HCT116 (cell line): Measurements from ENCODE around the gene EIF4E1B. TPM values are rescaled to one million over a fixed set of nuclear protein-coding genes. Genes with fewer than 3 reads are reported as not detected.

Experiments used
- ATAC-seq: fragments of 200-7000 bp; cut with Tn5 transposase; 2 replicates; pipeline ENCODE4 v1.9.1; 2020; ENCODE audit warnings: mild to moderate bottlenecking, moderate library complexity
- BruUV-seq: library from RNA; stranded (reverse); fragments of 400-500 nt; replicated peaks from 2 replicates; lab custom pipeline; 2021; lab: Mats Ljungman, UMichigan
- CTCF ChIA-PET: fragments of 300-600 bp; sonication (Branson Sonifier 250); formaldehyde crosslinking; loops from one replicate; lab custom pipeline; 2021; ENCODE audit warnings: antibody characterized with exemption; lab: Charles Lee
- POLR2A ChIA-PET: fragments of 300-600, 350-600 bp; sonication (Branson Sonifier 250); formaldehyde crosslinking; loops from one replicate; lab custom pipeline; 2021; ENCODE audit warnings: antibody characterized with exemption; lab: Charles Lee
- RAD21 ChIA-PET, 2 experiments: fragments of 300-600 bp; sonication (Branson Sonifier 250); formaldehyde crosslinking; loops; one replicate each; lab custom pipeline; 2023; ENCODE audit warnings: low total read pairs in 2 of 2; ENCODE audit not compliant: uncharacterized antibody in 2 of 2, unreplicated experiment in 2 of 2, low non-redundant PET in 1 of 2; lab: Charles Lee
- DNase-seq: peaks from one replicate; pipeline ENCODE4 v3.0.0-alpha.2; 2010; ENCODE audit warnings: low read depth, low spot score
- H2AFZ ChIP-seq: fragments of 200-600 bp; shearing (Covaris generic), sonication (generic); 2 replicates; pipeline ENCODE4 v1.6.1; 2017; ENCODE audit warnings: low read depth, mixed run types, mixed read lengths, antibody characterized with exemption, low read length; ENCODE audit not compliant: poor library complexity, severe bottlenecking
- H3K27ac ChIP-seq: 2 replicates; pipeline ENCODE4 v1.5.1; 2012; ENCODE audit warnings: low read depth, low read length
- H3K27me3 ChIP-seq: fragments of 200-600 bp; sonication (generic); 2 replicates; pipeline ENCODE4 v1.6.1; 2016; ENCODE audit warnings: mixed run types, low read length, mixed read lengths; ENCODE audit not compliant: insufficient read depth
- H3K36me3 ChIP-seq, 2 experiments: fragments of 200-500 bp in 1 of 2; fragments of 200-600 bp in 1 of 2; sonication (Bioruptor generic) in 1 of 2; sonication (generic) in 1 of 2; 2 replicates each; pipeline versions ENCODE4 v1.5.1 to v1.6.1; 2014 to 2016; ENCODE audit warnings: low read length in 2 of 2, inconsistent platforms in 1 of 2, mixed read lengths in 1 of 2, mixed run types in 1 of 2; ENCODE audit not compliant: insufficient read depth in 2 of 2, control insufficient read depth in 1 of 2
- H3K4me1 ChIP-seq, 2 experiments: fragments of 200-600 bp in 1 of 2; sonication (generic) in 1 of 2; 2 replicates each; pipeline versions ENCODE4 v1.5.1 to v1.6.1; 2012 to 2017; ENCODE audit warnings: low read length in 2 of 2, inconsistent platforms in 1 of 2, mild to moderate bottlenecking in 1 of 2, mixed read lengths in 1 of 2, mixed run types in 1 of 2, moderate library complexity in 1 of 2; ENCODE audit not compliant: insufficient read depth in 2 of 2, control insufficient read depth in 1 of 2
- H3K4me2 ChIP-seq: fragments of 200-600 bp; sonication (generic); 2 replicates; pipeline ENCODE4 v1.6.1; 2017; ENCODE audit warnings: mixed run types, low read length, mixed read lengths
- H3K4me3 ChIP-seq, 2 experiments: fragments of 200-600 bp in 1 of 2; sonication (generic) in 1 of 2; replicated peaks in 1 of 2; 2 replicates each; pipeline ENCODE4 v1.5.1; 2011 to 2016; ENCODE audit warnings: low read length in 2 of 2, control low read depth in 1 of 2, low read depth in 1 of 2, mild to moderate bottlenecking in 1 of 2, mixed read lengths in 1 of 2, mixed run types in 1 of 2
- H3K79me2 ChIP-seq: fragments of 200-600 bp; sonication (generic); 2 replicates; pipeline ENCODE4 v1.6.1; 2017; ENCODE audit warnings: mild to moderate bottlenecking, mixed run types, low read length, moderate library complexity, mixed read lengths; ENCODE audit not compliant: insufficient read depth
- H3K9ac ChIP-seq: fragments of 200-600 bp; sonication (generic); 2 replicates; pipeline ENCODE4 v1.6.1; 2016; ENCODE audit warnings: low read length, mixed read lengths
- H3K9me2 ChIP-seq: fragments of 200-600 bp; sonication (generic), shearing (Covaris generic); 2 replicates; pipeline ENCODE4 v1.6.1; 2017; ENCODE audit warnings: mixed run types, mild to moderate bottlenecking, moderate library complexity; ENCODE audit not compliant: insufficient read depth
- H3K9me3 ChIP-seq, 2 experiments: fragments of 200-500 bp in 1 of 2; fragments of 200-600 bp in 1 of 2; sonication (Bioruptor generic) in 1 of 2; sonication (generic) in 1 of 2; 2 replicates each; pipeline ENCODE4 v1.6.1; 2014 to 2017; ENCODE audit warnings: low read length in 2 of 2, mixed read lengths in 2 of 2, inconsistent platforms in 1 of 2, low read depth in 1 of 2, mild to moderate bottlenecking in 1 of 2, mixed run types in 1 of 2, moderate library complexity in 1 of 2; ENCODE audit not compliant: control insufficient read depth in 1 of 2, insufficient read depth in 1 of 2
- H4K20me1 ChIP-seq: fragments of 200-600 bp; sonication (generic), shearing (Covaris generic); 2 replicates; pipeline ENCODE4 v1.6.1; 2017; ENCODE audit warnings: mixed run types, mild to moderate bottlenecking, moderate library complexity; ENCODE audit not compliant: insufficient read depth
- ATF3 ChIP-seq: IDR thresholded peaks from 2 replicates; pipeline ENCODE4 v1.6.1; 2012
- CBX3 ChIP-seq: IDR thresholded peaks from 2 replicates; pipeline ENCODE4 v1.6.1; 2012; ENCODE audit warnings: low read depth
- EGR1 ChIP-seq: IDR thresholded peaks from 2 replicates; pipeline ENCODE4 v1.6.1; 2012; ENCODE audit warnings: low read depth
- EZH2 ChIP-seq: fragments of 200-600 bp; sonication (generic); IDR thresholded peaks from 2 replicates; pipeline ENCODE4 v1.6.1; 2017; ENCODE audit warnings: antibody characterized with exemption, mixed run types
- FOSL1 ChIP-seq: IDR thresholded peaks from 2 replicates; pipeline ENCODE4 v1.6.1; 2012; ENCODE audit warnings: low read depth
- POLR2A ChIP-seq: IDR thresholded peaks from 2 replicates; pipeline ENCODE4 v1.7.0; 2011; ENCODE audit warnings: borderline replicate concordance; ENCODE audit not compliant: insufficient read depth, insufficient read length; ENCODE audit errors: extremely low read depth
- POLR2AphosphoS5 ChIP-seq: IDR thresholded peaks from 2 replicates; pipeline ENCODE4 v1.6.1; 2011; ENCODE audit warnings: mild to moderate bottlenecking, low read depth, low read length, moderate library complexity
- REST ChIP-seq: IDR thresholded peaks from 2 replicates; pipeline ENCODE4 v1.6.1; 2012; ENCODE audit warnings: low read depth
- TCF7L2 ChIP-seq: IDR thresholded peaks from 2 replicates; pipeline ENCODE4 v1.7.0; 2011; ENCODE audit warnings: borderline replicate concordance, inconsistent platforms; ENCODE audit not compliant: insufficient read depth, insufficient read length; ENCODE audit errors: extremely low read depth
- YY1 ChIP-seq: IDR thresholded peaks from 2 replicates; pipeline ENCODE4 v1.6.1; 2011; ENCODE audit warnings: low read length, low read depth, moderate library complexity, mild to moderate bottlenecking; ENCODE audit not compliant: insufficient replicate concordance; ENCODE audit errors: extremely low read depth
- ZBTB33 ChIP-seq: IDR thresholded peaks from 2 replicates; pipeline ENCODE4 v1.6.1; 2011; ENCODE audit warnings: mild to moderate bottlenecking, low read length, moderate library complexity; ENCODE audit not compliant: insufficient replicate concordance; ENCODE audit errors: extremely low read depth
- intact Hi-C: fragments of 100-400 bp; cut with micrococcal nuclease; formaldehyde crosslinking; loops from 2 replicates; pipeline ENCODE4 v1.10.0; 2022
- total RNA-seq: library from RNA; stranded (reverse); gene quantifications from one replicate; pipeline ENCODE4 v1.2.1, GENCODE V29; 2021; ENCODE audit not compliant: unreplicated experiment

Gene EIF4E1B
- total RNA-seq, 1 experiment from 2014 or later: 0.07 TPM

- TF ChIP-seq EGR1: peak; percentile 92
- no peak for TF ChIP-seq POLR2A
- TF ChIP-seq ATF3: no peak
- TF ChIP-seq YY1: no peak
Observed at GRCh38 chr5:176660860-176661641, 30.6 kb downstream of the EIF4E1B start (continued).

- no peaks in the 10 kb centered on the region for H4K20me1 ChIP-seq
- DNase-seq: no peak
- BruUV-seq: no TSS peak
- intact Hi-C loops: loop anchor here (1.0 to 5.0 kb wide), 3 partner anchors 161 to 450 kb away; no protein-coding TSS in a partner anchor
- RAD21 ChIA-PET: interaction anchor here (2.0 to 2.4 kb wide), 2 partner anchors 450 kb away, joined by 15 to 21 read pairs; no protein-coding TSS in a partner anchor
- TF ChIP-seq TCF7L2 (no peak), EZH2 (no peak), POLR2A (no peak), CBX3 (no peak), YY1 (no peak), ZBTB33 (no peak), POLR2AphosphoS5 (no peak), FOSL1 (no peak), ATF3 (no peak), REST (no peak)
- ATAC-seq: no peak
- no peaks in the 10 kb centered on the region; a peak in 1 of 4 replicates for H3K4me1 ChIP-seq
- H3K9ac ChIP-seq: no peak overlapping the region
- no peaks in the 10 kb centered on the region for H3K9me2 ChIP-seq
- POLR2A ChIA-PET: interaction anchor here (1.6 kb wide), 1 partner anchor 450 kb away, joined by 5 read pairs; no protein-coding TSS in a partner anchor
- CTCF ChIA-PET: interaction anchor here (1.2 to 2.4 kb wide), 6 partner anchors 8 to 452 kb away, joined by 3 to 79 read pairs (median 10); no protein-coding TSS in a partner anchor
- no peak overlapping the region for H3K27ac ChIP-seq
- no peaks in the 10 kb centered on the region for H3K27me3 ChIP-seq
- no peaks in the 10 kb centered on the region for H3K36me3 ChIP-seq
- H3K4me2 ChIP-seq: no peak overlapping the region
- H3K4me3 ChIP-seq: no peak overlapping the region
- no peaks in the 10 kb centered on the region for H3K79me2 ChIP-seq
- H2AFZ ChIP-seq: no peak overlapping the region
- H3K9me3 ChIP-seq: no peaks in the 10 kb centered on the region
Observed at GRCh38 chr5:176661676-176662075, 31.2 kb downstream of the EIF4E1B start.
